Fibroblast of skin of abdomen (primary cell): Measurements from ENCODE around the gene C13orf46.
"Not testable (repeated sequence)": the region's sequence is repeated elsewhere in the genome, so short reads cannot be mapped to it uniquely, and the experiment has no call there.

Source experiments
- DNase-seq: peaks from one replicate; pipeline ENCODE4 v3.0.0-alpha.2; 2013

C13orf46 gene

GRCh38 chr13:113991676-113992179 is 17.9 kb upstream of the C13orf46 start:
- DNase-seq = no peak

GRCh38 chr13:113991191-113991669 is 17.4 kb upstream of the C13orf46 start:
- DNase-seq = no peak

GRCh38 chr13:113990321-113990837 is 16.5 kb upstream of the C13orf46 start:
- no peak for DNase-seq

GRCh38 chr13:113989585-113990300 is 15.9 kb upstream of the C13orf46 start:
- DNase-seq = no peak

- not testable (repeated sequence) for DNase-seq
These were observed 15.0 kb upstream of the C13orf46 start for GRCh38 chr13:113988859-113989258.

GRCh38 chr13:113982296-113982661 is 8.4 kb upstream of the C13orf46 start:
- DNase-seq = no peak

- DNase-seq = no peak
These were observed 7.9 kb upstream of the C13orf46 start for GRCh38 chr13:113981611-113982295.

- DNase-seq = no peak
These were observed 7.3 kb upstream of the C13orf46 start for GRCh38 chr13:113981194-113981605.

- no peak for DNase-seq
These were observed 6.7 kb upstream of the C13orf46 start for GRCh38 chr13:113980489-113981064.

GRCh38 chr13:113979791-113980471 is 6.1 kb upstream of the C13orf46 start:
- no peak for DNase-seq

- no peak for DNase-seq
These were observed 5.0 kb upstream of the C13orf46 start for GRCh38 chr13:113978741-113979481.

- no peak for DNase-seq
These were observed 4.1 kb upstream of the C13orf46 start for GRCh38 chr13:113977976-113978375.

- DNase-seq = peak; percentile 82
These were observed 3.1 kb upstream of the C13orf46 start for GRCh38 chr13:113976711-113977684.

- DNase-seq = no peak
These were observed 1.5 kb upstream of the C13orf46 start for GRCh38 chr13:113975416-113975815.

- no peak for DNase-seq
These were observed 717 bp upstream of the C13orf46 start for GRCh38 chr13:113974304-113975281.

GRCh38 chr13:113972451-113973217 is 1.2 kb downstream of the C13orf46 start:
- DNase-seq = no peak

GRCh38 chr13:113971471-113972231 is 2.2 kb downstream of the C13orf46 start:
- DNase-seq = no peak
